ENCODE measurements around the gene ARL6IP1.

The ARL6IP1 gene

DNA sequence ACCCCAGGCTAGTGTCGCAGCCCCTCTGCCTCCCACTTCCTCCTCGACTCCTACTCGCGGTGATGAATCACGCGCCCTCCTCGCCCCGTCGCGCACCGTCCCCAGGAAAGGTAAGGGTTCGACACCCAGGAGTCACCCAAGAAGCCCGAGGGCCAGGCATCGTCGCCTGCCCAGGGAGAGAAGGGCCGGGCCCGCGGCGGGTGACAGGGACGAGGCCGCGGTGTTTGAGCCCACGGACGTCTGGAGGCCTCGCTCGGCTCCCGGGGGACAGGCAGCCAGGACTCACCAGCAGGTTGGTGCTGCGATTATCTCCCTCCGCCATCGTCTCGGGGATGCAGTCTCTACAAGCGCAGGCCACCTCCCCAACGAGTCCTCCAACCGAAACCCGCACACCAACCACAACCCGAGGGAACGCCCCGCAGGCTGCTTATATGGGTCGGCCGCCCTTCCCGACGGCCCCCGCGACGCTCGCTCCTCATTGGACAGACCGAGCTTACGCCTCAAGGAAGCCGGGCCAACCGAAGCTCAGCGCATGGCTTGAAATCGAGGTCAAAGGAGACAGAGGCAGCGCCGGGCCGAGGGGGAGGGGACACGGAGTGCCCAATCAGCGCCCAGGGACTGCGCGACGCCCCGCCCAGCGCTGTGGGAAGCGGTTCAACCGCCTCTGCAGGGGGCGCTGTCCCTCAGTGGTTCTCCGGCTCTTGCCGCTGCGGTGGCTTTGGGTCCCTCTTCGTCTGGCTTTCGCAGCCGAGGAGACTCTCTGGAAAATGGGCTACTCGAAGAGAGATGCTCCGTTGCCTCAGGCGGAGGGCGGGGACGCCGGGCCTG lies at the start of gene ARL6IP1:
ARL6IP1 (minus strand) TSS at position 405 of the 828 bp plus-strand sequence; CDS start at position 322, 83 bp downstream.
- H3K4me1 Mint-ChIP-seq: peaks cover 72% of the 10 kb centered on the region
- H3K4me3 Mint-ChIP-seq: peak within 1 kb of the TSS; percentile 95
- no peaks in the 10 kb centered on the region for H3K9me3 Mint-ChIP-seq
- H3K27me3 Mint-ChIP-seq (ENCODE audit: low read depth, poor library complexity): peaks cover 3% of the 10 kb centered on the region
- peaks cover 21% of the 10 kb centered on the region for H3K36me3 Mint-ChIP-seq (ENCODE audit: low read depth)
- TF ChIP-seq, protein P1, sequence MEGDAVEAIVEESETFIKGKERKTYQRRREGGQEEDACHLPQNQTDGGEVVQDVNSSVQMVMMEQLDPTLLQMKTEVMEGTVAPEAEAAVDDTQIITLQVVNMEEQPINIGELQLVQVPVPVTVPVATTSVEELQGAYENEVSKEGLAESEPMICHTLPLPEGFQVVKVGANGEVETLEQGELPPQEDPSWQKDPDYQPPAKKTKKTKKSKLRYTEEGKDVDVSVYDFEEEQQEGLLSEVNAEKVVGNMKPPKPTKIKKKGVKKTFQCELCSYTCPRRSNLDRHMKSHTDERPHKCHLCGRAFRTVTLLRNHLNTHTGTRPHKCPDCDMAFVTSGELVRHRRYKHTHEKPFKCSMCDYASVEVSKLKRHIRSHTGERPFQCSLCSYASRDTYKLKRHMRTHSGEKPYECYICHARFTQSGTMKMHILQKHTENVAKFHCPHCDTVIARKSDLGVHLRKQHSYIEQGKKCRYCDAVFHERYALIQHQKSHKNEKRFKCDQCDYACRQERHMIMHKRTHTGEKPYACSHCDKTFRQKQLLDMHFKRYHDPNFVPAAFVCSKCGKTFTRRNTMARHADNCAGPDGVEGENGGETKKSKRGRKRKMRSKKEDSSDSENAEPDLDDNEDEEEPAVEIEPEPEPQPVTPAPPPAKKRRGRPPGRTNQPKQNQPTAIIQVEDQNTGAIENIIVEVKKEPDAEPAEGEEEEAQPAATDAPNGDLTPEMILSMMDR (IDR thresholded peaks at IDR 0.05): peak; percentile 88
- peak; percentile 98 for DNase-seq
- peak within 1 kb of the TSS; percentile 99 for H3K27ac Mint-ChIP-seq

DNA sequence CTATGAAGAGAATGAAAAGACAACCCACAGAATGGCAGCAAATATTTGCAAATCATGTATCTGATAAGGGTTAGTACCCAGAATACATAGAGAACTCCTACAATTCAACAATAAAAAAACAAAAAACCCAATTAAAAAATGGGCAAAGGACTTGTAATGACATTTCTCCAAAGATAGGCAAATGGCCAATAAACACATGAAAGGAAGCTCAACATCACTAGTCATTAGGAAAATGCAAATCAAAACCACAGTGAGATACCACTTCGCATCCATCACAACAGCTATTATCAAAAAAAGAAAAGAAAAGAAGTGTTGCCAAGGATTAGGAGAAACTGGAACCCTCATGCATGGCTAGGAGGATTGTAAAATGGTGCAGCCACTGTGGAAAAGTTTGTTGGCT lies 45.1 kb upstream of the ARL6IP1 start:
- no peak for DNase-seq
- Mint-ChIP-seq H3K36me3 (ENCODE audit: low read depth) (peaks cover 79% of the 10 kb centered on the region), H3K9me3 (no peaks in the 10 kb centered on the region), H3K27me3 (ENCODE audit: low read depth, poor library complexity) (no peaks in the 10 kb centered on the region), H3K27ac (no peak overlapping the region), H3K4me1 (no peaks in the 10 kb centered on the region), H3K4me3 (no peak overlapping the region)
- TF ChIP-seq, protein P1 (IDR thresholded peaks at IDR 0.05): no peak

DNA sequence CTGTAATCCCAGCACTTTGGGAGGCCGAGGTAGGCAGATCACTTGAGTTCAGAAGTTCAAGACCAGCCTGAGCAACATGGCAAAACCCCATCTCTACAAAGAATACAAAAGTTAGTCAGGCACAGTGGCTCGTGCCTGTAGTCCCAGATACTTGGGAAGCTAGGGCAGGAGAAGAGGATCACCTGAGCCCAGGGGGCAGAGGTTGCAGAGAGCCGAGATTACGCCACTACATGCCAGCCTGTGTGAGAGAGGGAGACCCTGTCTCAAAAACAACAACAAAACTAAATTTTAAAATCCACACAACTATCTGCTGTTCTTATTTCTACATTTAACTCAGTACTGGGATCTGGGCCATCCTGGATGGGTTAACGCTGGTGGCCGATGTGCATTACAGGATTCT lies 41.2 kb upstream of the ARL6IP1 start:
- H3K36me3 Mint-ChIP-seq (ENCODE audit: low read depth): peaks cover 92% of the 10 kb centered on the region
- H3K4me3 Mint-ChIP-seq: no peak overlapping the region
- no peaks in the 10 kb centered on the region for H3K4me1 Mint-ChIP-seq
- no peaks in the 10 kb centered on the region for H3K9me3 Mint-ChIP-seq
- no peak for DNase-seq
- no peak overlapping the region for H3K27ac Mint-ChIP-seq
- H3K27me3 Mint-ChIP-seq (ENCODE audit: low read depth, poor library complexity): no peaks in the 10 kb centered on the region
- TF ChIP-seq, protein P1 (IDR thresholded peaks at IDR 0.05): no peak

DNA sequence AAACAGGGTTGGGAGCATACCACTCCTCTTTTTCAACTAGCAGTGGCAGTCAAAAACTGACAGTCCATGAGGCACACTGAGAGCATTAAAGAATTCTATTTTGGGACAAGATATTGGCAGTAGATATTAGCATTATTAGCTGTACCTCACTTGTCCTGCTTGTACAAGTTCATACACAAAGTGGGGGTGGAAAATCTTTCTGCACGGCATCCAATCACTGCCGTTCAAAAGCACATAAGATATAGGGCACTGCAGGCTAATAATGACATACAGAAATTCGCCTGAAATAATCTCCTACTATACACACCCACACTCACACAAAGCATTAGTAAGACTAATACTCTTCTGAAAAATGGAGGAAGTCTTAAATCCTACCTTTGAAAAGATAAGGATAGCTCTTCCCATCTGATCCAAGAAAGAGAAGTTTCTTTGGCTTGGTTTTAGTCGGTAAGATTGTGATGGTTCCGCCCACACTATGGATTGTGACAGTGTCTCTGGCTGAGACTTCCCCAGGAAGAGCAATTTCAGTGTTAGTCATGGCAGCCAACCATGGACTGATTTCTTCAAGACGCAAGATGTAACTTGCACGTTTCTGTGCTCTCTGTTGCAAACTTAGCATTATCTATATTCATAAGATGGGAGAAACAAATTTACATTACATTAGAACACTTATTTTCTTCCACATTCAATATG lies 40.6 kb upstream of the ARL6IP1 start:
- no peaks in the 10 kb centered on the region for H3K27me3 Mint-ChIP-seq (ENCODE audit: low read depth, poor library complexity)
- H3K9me3 Mint-ChIP-seq: no peaks in the 10 kb centered on the region
- H3K4me1 Mint-ChIP-seq: no peaks in the 10 kb centered on the region
- H3K4me3 Mint-ChIP-seq: no peak overlapping the region
- H3K36me3 Mint-ChIP-seq (ENCODE audit: low read depth): peaks cover 92% of the 10 kb centered on the region
- H3K27ac Mint-ChIP-seq: peak overlapping the region; percentile 70
- TF ChIP-seq, protein P1 (IDR thresholded peaks at IDR 0.05): no peak
- no peak for DNase-seq

DNA sequence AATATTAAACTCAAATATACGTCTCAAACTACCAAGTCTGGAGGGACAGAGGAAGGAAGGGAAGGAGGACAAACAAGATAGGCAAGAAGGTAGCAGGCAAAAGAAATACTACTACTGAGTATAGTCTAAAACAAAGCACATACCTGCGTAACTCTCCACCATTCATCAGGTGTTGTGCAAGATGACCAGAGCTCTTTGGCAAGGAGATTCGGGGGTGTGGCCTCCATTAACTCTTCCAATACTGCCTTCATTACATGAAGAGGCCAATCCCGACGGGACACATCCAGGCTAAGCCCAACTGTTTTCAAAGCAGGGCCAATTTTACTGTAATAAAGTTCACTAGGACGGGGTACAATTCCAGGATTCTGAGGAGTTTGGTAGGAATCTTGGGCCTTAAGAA lies 38.2 kb upstream of the ARL6IP1 start:
- no peaks in the 10 kb centered on the region for H3K4me1 Mint-ChIP-seq
- peaks cover 93% of the 10 kb centered on the region for H3K36me3 Mint-ChIP-seq (ENCODE audit: low read depth)
- no peaks in the 10 kb centered on the region for H3K9me3 Mint-ChIP-seq
- no peaks in the 10 kb centered on the region for H3K27me3 Mint-ChIP-seq (ENCODE audit: low read depth, poor library complexity)
- no peak for DNase-seq
- no peak overlapping the region for H3K4me3 Mint-ChIP-seq
- TF ChIP-seq, protein P1 (IDR thresholded peaks at IDR 0.05): no peak
- H3K27ac Mint-ChIP-seq: no peak overlapping the region
